ENCODE results near the gene DNAJC10.
"Not testable (repeated sequence)": the region's sequence is repeated elsewhere in the genome, so short reads cannot be mapped to it uniquely, and the experiment has no call there.

Gene DNAJC10

GRCh38 chr2:182713601-182714000 lies 2.5 kb upstream of the DNAJC10 start:
- no peaks in the 10 kb centered on the region for H3K27me3 Mint-ChIP-seq
- intact Hi-C loops (cut with micrococcal nuclease) = loop anchor here (10.0 kb wide), 1 partner anchor 411 kb away; the partner anchor contains the start of gene NUP35
- H3K4me3 Mint-ChIP-seq = no peak overlapping the region
- no peaks in the 10 kb centered on the region for H3K9me3 Mint-ChIP-seq
- no peak overlapping the region for H3K27ac Mint-ChIP-seq
- peaks cover 24% of the 10 kb centered on the region for H3K4me1 Mint-ChIP-seq (ENCODE audit: low read depth)
- no peaks in the 10 kb centered on the region for H3K36me3 Mint-ChIP-seq (ENCODE audit: low read depth)

- intact Hi-C loops (cut with micrococcal nuclease) = loop anchor here (5.0 to 10.0 kb wide), 2 partner anchors 48 to 409 kb away; partner anchors contain the start of gene NUP35
- Mint-ChIP-seq H3K4me1 (ENCODE audit: low read depth) (peaks cover 24% of the 10 kb centered on the region), H3K27me3 (no peaks in the 10 kb centered on the region), H3K36me3 (ENCODE audit: low read depth) (no peaks in the 10 kb centered on the region), H3K4me3 (peak overlapping the region; percentile 20), H3K9me3 (no peaks in the 10 kb centered on the region), H3K27ac (no peak overlapping the region)
These were observed 751 bp upstream of the DNAJC10 start for GRCh38 chr2:182715121-182715891.

- peaks cover 6% of the 10 kb centered on the region for H3K36me3 Mint-ChIP-seq (ENCODE audit: low read depth)
- H3K27me3 Mint-ChIP-seq = no peaks in the 10 kb centered on the region
- H3K4me1 Mint-ChIP-seq (ENCODE audit: low read depth) = peaks cover 24% of the 10 kb centered on the region
- no peak overlapping the region for H3K4me3 Mint-ChIP-seq
- no peaks in the 10 kb centered on the region for H3K9me3 Mint-ChIP-seq
- intact Hi-C loops (cut with micrococcal nuclease) = loop anchor here (5.0 to 10.0 kb wide), 2 partner anchors 49 to 408 kb away; partner anchors contain the start of gene NUP35
- no peak overlapping the region for H3K27ac Mint-ChIP-seq
These were observed 558 bp downstream of the DNAJC10 start for GRCh38 chr2:182716650-182716979.

- H3K4me1 Mint-ChIP-seq (ENCODE audit: low read depth) = peaks cover 24% of the 10 kb centered on the region
- peaks cover 6% of the 10 kb centered on the region for H3K36me3 Mint-ChIP-seq (ENCODE audit: low read depth)
- H3K9me3 Mint-ChIP-seq = no peaks in the 10 kb centered on the region
- H3K27ac Mint-ChIP-seq = no peak overlapping the region
- no peak overlapping the region for H3K4me3 Mint-ChIP-seq
- intact Hi-C loops (cut with micrococcal nuclease) = loop anchor here (5.0 to 10.0 kb wide), 2 partner anchors 50 to 407 kb away; partner anchors contain the start of gene NUP35
- H3K27me3 Mint-ChIP-seq = no peaks in the 10 kb centered on the region
These were observed 1.4 kb downstream of the DNAJC10 start for GRCh38 chr2:182717416-182717815.

- peaks cover 21% of the 10 kb centered on the region for H3K4me1 Mint-ChIP-seq (ENCODE audit: low read depth)
- H3K27ac Mint-ChIP-seq = no peak overlapping the region
- no peak overlapping the region for H3K4me3 Mint-ChIP-seq
- H3K36me3 Mint-ChIP-seq (ENCODE audit: low read depth) = peaks cover 7% of the 10 kb centered on the region
- H3K9me3 Mint-ChIP-seq = no peaks in the 10 kb centered on the region
- no peaks in the 10 kb centered on the region for H3K27me3 Mint-ChIP-seq
- intact Hi-C loops (cut with micrococcal nuclease) = loop anchor here (5.0 to 10.0 kb wide), 2 partner anchors 51 to 407 kb away; partner anchors contain the start of gene NUP35
These were observed 1.8 kb downstream of the DNAJC10 start for GRCh38 chr2:182717816-182718215.

GRCh38 chr2:182718459-182718858 lies 2.4 kb downstream of the DNAJC10 start:
- Mint-ChIP-seq H3K4me3 (no peak overlapping the region), H3K4me1 (ENCODE audit: low read depth) (peaks cover 17% of the 10 kb centered on the region), H3K27ac (no peak overlapping the region), H3K9me3 (no peaks in the 10 kb centered on the region), H3K27me3 (no peaks in the 10 kb centered on the region), H3K36me3 (ENCODE audit: low read depth) (peaks cover 13% of the 10 kb centered on the region)
- intact Hi-C loops (cut with micrococcal nuclease) = loop anchor here (5.0 to 10.0 kb wide), 2 partner anchors 51 to 406 kb away; partner anchors contain the start of gene NUP35

DNA sequence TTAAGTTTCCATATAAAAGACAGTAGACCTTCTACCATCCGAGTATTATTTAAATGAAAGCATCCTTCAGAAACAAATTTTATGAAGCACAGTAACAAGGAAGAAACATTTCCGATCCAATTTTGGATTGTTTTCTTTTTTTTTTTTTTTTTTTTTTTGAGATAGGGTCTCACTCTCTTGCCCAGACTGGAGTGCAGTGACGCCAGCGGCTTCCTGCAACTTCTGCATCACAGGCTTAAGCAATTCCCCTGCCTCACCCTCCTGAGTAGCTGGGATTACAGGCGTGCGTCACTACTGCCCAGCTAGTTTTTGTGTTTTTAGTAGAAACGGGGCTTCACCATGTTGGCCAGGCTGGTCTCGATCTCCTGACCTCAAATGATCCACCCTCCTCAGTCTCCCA lies 3.1 kb downstream of the DNAJC10 start:
- H3K27ac Mint-ChIP-seq, H3K4me3 Mint-ChIP-seq, H3K9me3 Mint-ChIP-seq, H3K27me3 Mint-ChIP-seq: not testable (repeated sequence)
- intact Hi-C loops (cut with micrococcal nuclease) = loop anchor here (5.0 to 10.0 kb wide), 2 partner anchors 52 to 406 kb away; partner anchors contain the start of gene NUP35
- H3K36me3 Mint-ChIP-seq (ENCODE audit: low read depth) = peaks cover 18% of the 10 kb centered on the region
- peaks cover 11% of the 10 kb centered on the region for H3K4me1 Mint-ChIP-seq (ENCODE audit: low read depth)

GRCh38 chr2:182724656-182725055 lies 8.6 kb downstream of the DNAJC10 start:
- Mint-ChIP-seq H3K27me3 (no peaks in the 10 kb centered on the region), H3K27ac (no peak overlapping the region), H3K4me1 (ENCODE audit: low read depth) (no peaks in the 10 kb centered on the region), H3K4me3 (no peak overlapping the region), H3K9me3 (no peaks in the 10 kb centered on the region), H3K36me3 (ENCODE audit: low read depth) (peaks cover 46% of the 10 kb centered on the region)
- intact Hi-C loops (cut with micrococcal nuclease) = no loop called here

- Mint-ChIP-seq H3K4me3 (no peak overlapping the region), H3K9me3 (no peaks in the 10 kb centered on the region), H3K27me3 (no peaks in the 10 kb centered on the region), H3K27ac (no peak overlapping the region), H3K4me1 (ENCODE audit: low read depth) (no peaks in the 10 kb centered on the region), H3K36me3 (ENCODE audit: low read depth) (peaks cover 58% of the 10 kb centered on the region)
- intact Hi-C loops (cut with micrococcal nuclease) = no loop called here
These were observed 10.4 kb downstream of the DNAJC10 start for GRCh38 chr2:182726473-182726872.

DNA sequence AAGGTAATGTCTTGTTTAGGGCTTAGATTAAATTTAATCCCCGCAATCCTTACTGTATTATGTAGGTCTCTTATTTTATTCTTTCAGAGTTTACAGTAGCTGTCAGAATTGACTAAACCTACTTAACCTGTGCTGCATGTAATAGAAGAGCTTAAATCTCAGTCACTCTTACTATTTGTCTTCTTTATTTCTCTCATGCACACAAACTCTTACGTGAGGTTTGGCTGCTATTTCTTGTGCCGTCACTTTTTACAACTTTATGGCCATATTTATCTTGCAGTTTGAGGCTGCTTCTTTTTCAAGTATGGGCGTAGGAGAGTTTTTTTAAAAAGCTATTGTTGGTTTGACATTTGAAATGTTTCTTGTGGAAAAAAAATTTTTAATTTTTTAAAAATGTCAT lies 12.0 kb downstream of the DNAJC10 start:
- H3K27me3 Mint-ChIP-seq = no peaks in the 10 kb centered on the region
- intact Hi-C loops (cut with micrococcal nuclease) = no loop called here

GRCh38 chr2:182729710-182730339 lies 13.8 kb downstream of the DNAJC10 start:
- Mint-ChIP-seq H3K4me1 (ENCODE audit: low read depth) (no peaks in the 10 kb centered on the region), H3K27me3 (no peaks in the 10 kb centered on the region), H3K27ac (no peak overlapping the region), H3K36me3 (ENCODE audit: low read depth) (peaks cover 71% of the 10 kb centered on the region), H3K4me3 (no peak overlapping the region), H3K9me3 (no peaks in the 10 kb centered on the region)
- intact Hi-C loops (cut with micrococcal nuclease) = no loop called here

More for the DNA sequence above, 12.0 kb downstream of the DNAJC10 start:
- H3K27ac Mint-ChIP-seq = no peak overlapping the region
- no peak overlapping the region for H3K4me3 Mint-ChIP-seq
- no peaks in the 10 kb centered on the region for H3K9me3 Mint-ChIP-seq
- H3K36me3 Mint-ChIP-seq (ENCODE audit: low read depth) = peaks cover 70% of the 10 kb centered on the region
- no peaks in the 10 kb centered on the region for H3K4me1 Mint-ChIP-seq (ENCODE audit: low read depth)

GRCh38 chr2:182730486-182730885 lies 14.4 kb downstream of the DNAJC10 start:
- Mint-ChIP-seq H3K36me3 (ENCODE audit: low read depth) (peaks cover 71% of the 10 kb centered on the region), H3K9me3 (no peaks in the 10 kb centered on the region), H3K4me3 (no peak overlapping the region), H3K4me1 (ENCODE audit: low read depth) (no peaks in the 10 kb centered on the region), H3K27me3 (no peaks in the 10 kb centered on the region), H3K27ac (no peak overlapping the region)
- intact Hi-C loops (cut with micrococcal nuclease) = no loop called here

DNA sequence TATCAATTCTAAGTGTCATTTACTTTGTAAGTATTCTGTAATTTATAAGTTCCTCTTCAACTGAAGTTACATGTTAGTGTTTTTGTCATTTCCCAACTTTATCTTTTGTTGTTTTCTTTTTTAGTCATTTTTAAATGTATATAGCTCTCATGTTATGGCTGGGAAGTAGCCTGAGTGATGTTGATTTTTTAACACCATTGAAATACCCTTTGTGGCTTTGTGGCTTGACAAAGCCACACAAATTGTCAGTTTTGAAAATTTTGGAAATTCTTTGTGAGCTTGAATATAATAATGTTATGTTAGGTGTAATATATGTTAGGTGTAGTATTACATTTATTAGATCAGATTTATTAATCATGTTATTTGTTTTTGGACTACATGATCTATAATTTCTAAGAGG lies 16.7 kb downstream of the DNAJC10 start:
- no peak overlapping the region for H3K27ac Mint-ChIP-seq
- H3K27me3 Mint-ChIP-seq = no peaks in the 10 kb centered on the region
- H3K36me3 Mint-ChIP-seq (ENCODE audit: low read depth) = peaks cover 73% of the 10 kb centered on the region
- H3K4me1 Mint-ChIP-seq (ENCODE audit: low read depth) = no peaks in the 10 kb centered on the region
- no peaks in the 10 kb centered on the region for H3K9me3 Mint-ChIP-seq
- intact Hi-C loops (cut with micrococcal nuclease) = no loop called here
- H3K4me3 Mint-ChIP-seq = no peak overlapping the region

DNA sequence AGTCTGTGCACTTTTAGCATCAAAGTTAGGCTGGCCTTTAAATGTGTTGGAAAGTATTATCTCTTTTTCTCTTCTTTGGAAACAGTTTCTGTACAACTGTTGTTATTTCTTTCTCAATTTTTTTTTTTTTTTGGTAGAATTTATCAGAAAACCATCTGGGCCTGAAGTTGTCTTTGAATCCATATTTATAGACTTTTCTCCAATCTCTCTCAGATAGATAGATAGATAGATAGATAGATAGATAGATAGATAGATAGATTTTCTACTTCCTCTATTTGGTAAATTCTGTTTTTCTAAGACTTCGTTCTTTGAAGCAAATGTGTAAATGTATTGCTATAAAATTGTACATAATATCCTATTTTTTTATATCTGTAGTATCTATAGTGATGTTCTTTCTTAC lies 17.5 kb downstream of the DNAJC10 start:
- peaks cover 80% of the 10 kb centered on the region for H3K36me3 Mint-ChIP-seq (ENCODE audit: low read depth)
- intact Hi-C loops (cut with micrococcal nuclease) = no loop called here

More for the DNA sequence above, 17.5 kb downstream of the DNAJC10 start:
- Mint-ChIP-seq H3K4me1 (ENCODE audit: low read depth) (no peaks in the 10 kb centered on the region), H3K4me3 (no peak overlapping the region), H3K27ac (no peak overlapping the region), H3K27me3 (no peaks in the 10 kb centered on the region), H3K9me3 (no peaks in the 10 kb centered on the region)

Measured in dendritic cell treated with granulocyte-macrophage colony-stimulating factor and Interleukin-4, amounts not matched to agents 40 ng/mL and 50 ng/mL, for 4 days (primary cell).